GM12878 (cell line): Measurements from ENCODE around the gene ZWILCH.

ENCODE experiments used
- CBX5 ChIP-seq: sonication (generic); IDR thresholded peaks from 2 replicates; pipeline ENCODE4 v1.6.1; 2016; ENCODE audit warnings: low read depth, moderate library complexity, mild to moderate bottlenecking, inconsistent platforms
- CREB1 ChIP-seq: IDR thresholded peaks from 2 replicates; pipeline ENCODE4 v1.6.1; 2012; ENCODE audit warnings: low read depth, mild to moderate bottlenecking, inconsistent platforms
- CTCF ChIP-seq, 3 experiments: IDR thresholded peaks in 2 of 3; conservative IDR thresholded peaks in 1 of 3; 2 replicates each; pipeline ENCODE4 v1.5.1; 2011; ENCODE audit warnings: low read depth in 3 of 3, low read length in 3 of 3, mild to moderate bottlenecking in 3 of 3, control low read depth in 2 of 3, moderate library complexity in 2 of 3, inconsistent platforms in 1 of 3, mixed read lengths in 1 of 3; ENCODE audit not compliant: control insufficient read depth in 2 of 3, insufficient read depth in 1 of 3; ENCODE audit errors: extremely low read depth in 1 of 3
- EZH2 ChIP-seq: IDR thresholded peaks from 2 replicates; pipeline ENCODE4 v1.6.1; 2012; ENCODE audit warnings: low read depth, mild to moderate bottlenecking, control low read depth, inconsistent platforms, low read length, borderline replicate concordance; ENCODE audit not compliant: control insufficient read depth
- HDAC6 ChIP-seq: fragments of 200-600 bp; sonication (generic); IDR thresholded peaks from one replicate; pipeline ENCODE4 v1.8.0; 2017; ENCODE audit warnings: antibody characterized with exemption; ENCODE audit not compliant: unreplicated experiment
- JUNB ChIP-seq: IDR thresholded peaks from 2 replicates; pipeline ENCODE4 v1.6.1; 2016; ENCODE audit warnings: antibody characterized with exemption, mild to moderate bottlenecking
- PRDM15 ChIP-seq: fragments of 450-650 bp; formaldehyde crosslinking; IDR thresholded peaks from 2 replicates; pipeline ENCODE4 v1.4.0; 2020; ENCODE audit warnings: mild to moderate bottlenecking, moderate library complexity

- TF ChIP-seq JUNB: no peak
- no peak for TF ChIP-seq EZH2
- TF ChIP-seq HDAC6: no peak
- no peak for TF ChIP-seq CTCF (IDR thresholded peaks at IDR 0.05 in 2 of 3, conservative IDR thresholded peaks at IDR 0.05 in 1 of 3; ENCODE audit: control insufficient read depth in 2 of 3, extremely low read depth in 1 of 3, insufficient read depth in 1 of 3, low read depth in 3 of 3, low read length in 3 of 3)
- no peak for TF ChIP-seq CBX5
- no peak for TF ChIP-seq CREB1
- TF ChIP-seq PRDM15 (CRISPR knock-in tag): no peak
These were observed 42.5 kb upstream of the ZWILCH start for GRCh38 chr15:66462627-66463026.
